ENCODE data around the gene ACTL7B. TPM values are rescaled to one million over a fixed set of nuclear protein-coding genes. Genes with fewer than 3 reads are reported as not detected.

Gene ACTL7B
- 0.06 and 0.07 TPM in 2 replicates for polyA plus RNA-seq (2012; rRNA removed)
- not detected in 2 replicates for polyA plus RNA-seq (2012; cell fraction: cytosol; rRNA removed)
- 0.26 and 0.37 TPM in 2 replicates for polyA plus RNA-seq (2012; cell fraction: nucleus; rRNA removed)

- no peaks in the 10 kb centered on the region for H4K20me1 ChIP-seq (ENCODE audit: insufficient read depth)
- H3K9ac ChIP-seq, result no peak within 1 kb of the TSS
- H2AFZ ChIP-seq (ENCODE audit: low read depth), result no peak within 1 kb of the TSS
- no peaks in the 10 kb centered on the region for H3K9me3 ChIP-seq
- no peak within 1 kb of the TSS for H3K4me2 ChIP-seq
- ChIA-PET POLR2A (no interaction called here), CTCF (interaction anchor here (1.1 kb wide), 1 partner anchor 9 kb away, joined by 3 read pairs; no protein-coding TSS in a partner anchor)
- WGBS (ENCODE audit: low lambda C conversion rate), result 42% methylated on average over 5 of the region's 7 CpGs
- H3K27ac ChIP-seq (ENCODE audit: low read depth in 2 of 2, low read length in 1 of 2), result no peak within 1 kb of the TSS
- H3K4me3 ChIP-seq (ENCODE audit: low read depth in 2 of 2, low read length in 1 of 2), result no peak within 1 kb of the TSS
- H3F3A ChIP-seq (replicated peaks; ENCODE audit: insufficient read depth), result no peaks in the 10 kb centered on the region
- no peaks in the 10 kb centered on the region for H3K79me2 ChIP-seq (ENCODE audit: insufficient read depth)
- H3K27me3 ChIP-seq (ENCODE audit: insufficient read depth), result no peaks in the 10 kb centered on the region; the same call in 1 of the 2 replicates
- H3K4me1 ChIP-seq (ENCODE audit: control insufficient read depth in 1 of 2, insufficient read depth in 2 of 2, low read depth in 1 of 2, low read length in 1 of 2), result no peaks in the 10 kb centered on the region
- TF ChIP-seq SIN3A (IDR thresholded peaks at IDR 0.05; ENCODE audit: borderline replicate concordance, low read depth, low read length) (no peak), POLR2AphosphoS5 (IDR thresholded peaks at IDR 0.05; ENCODE audit: low read depth, low read length) (no peak), NRF1 (IDR thresholded peaks at IDR 0.05; ENCODE audit: low read depth, low read length) (no peak), FOXJ3 (CRISPR knock-in tag; IDR thresholded peaks at IDR 0.05) (no peak), RXRA (IDR thresholded peaks at IDR 0.05; ENCODE audit: borderline replicate concordance, low read depth) (no peak), TEAD4 (IDR thresholded peaks at IDR 0.05; ENCODE audit: borderline replicate concordance, insufficient read depth) (no peak), RFX5 (IDR thresholded peaks at IDR 0.05; ENCODE audit: low read length) (no peak), NFIC (IDR thresholded peaks at IDR 0.05; ENCODE audit: borderline replicate concordance) (no peak), MXI1 (IDR thresholded peaks at IDR 0.05; ENCODE audit: low read depth, low read length) (no peak), GABPA (IDR thresholded peaks at IDR 0.05; ENCODE audit: low read depth) (no peak), TAF1 (IDR thresholded peaks at IDR 0.05; ENCODE audit: borderline replicate concordance, low read depth, low read length) (no peak), EZH2phosphoT487 (IDR thresholded peaks at IDR 0.05; ENCODE audit: borderline replicate concordance, low read depth) (no peak), REST (IDR thresholded peaks at IDR 0.05; ENCODE audit: low read depth, low read length) (no peak), YY1 (IDR thresholded peaks at IDR 0.05; ENCODE audit: low read depth) (no peak), USF1 (IDR thresholded peaks at IDR 0.05; ENCODE audit: borderline replicate concordance, low read depth) (no peak), IRF3 (IDR thresholded peaks at IDR 0.05; ENCODE audit: low read depth, low read length) (no peak)
- H3K9me2 ChIP-seq, result no peaks in the 10 kb centered on the region
- no peak for DNase-seq
- H3K36me3 ChIP-seq (replicated peaks in 1 of 2; ENCODE audit: control insufficient read depth in 1 of 2, insufficient read depth in 2 of 2, low read length in 1 of 2), result no peaks in the 10 kb centered on the region
Observed at GRCh38 chr9:108855888-108856287, at the start of gene ACTL7B. Gene ACTL7B, minus strand, starts transcription at chr9:108855986. Its CDS starts 56 bp downstream, at chr9:108855930.
